HEK293 (cell line): ENCODE data around the gene GPATCH2.

Experiments used
- CTCF ChIA-PET: fragments of 350-600 bp; formaldehyde crosslinking; extraction: SDS; loops from one replicate; lab custom pipeline; 2021; ENCODE audit warnings: antibody characterized with exemption; lab: Yijun Ruan, JAX
- POLR2A ChIA-PET: fragments of 300-600 bp; formaldehyde crosslinking; extraction: SDS; loops from one replicate; lab custom pipeline; 2020; ENCODE audit warnings: antibody characterized with exemption, inconsistent platforms; lab: Yijun Ruan, JAX
- H3K27ac ChIP-seq: fragments of 200-500 bp; sonication (Bioruptor generic); 2 replicates; pipeline ENCODE4 v1.5.1; 2014; ENCODE audit warnings: low read depth, low read length, control low read depth, inconsistent platforms; ENCODE audit errors: extremely low read depth
- H3K36me3 ChIP-seq, 2 experiments: fragments of 200-500 bp in 1 of 2; sonication (Bioruptor generic) in 1 of 2; 1 replicate in 1 of 2; 2 replicates in 1 of 2; pipeline ENCODE4 v1.5.1; 2014 to 2017; ENCODE audit warnings: inconsistent platforms in 2 of 2, low read length in 2 of 2; ENCODE audit not compliant: control insufficient read depth in 2 of 2, insufficient read depth in 1 of 2
- H3K4me1 ChIP-seq: fragments of 200-500 bp; sonication (Bioruptor generic); 2 replicates; pipeline ENCODE4 v1.5.1; 2014; ENCODE audit warnings: mild to moderate bottlenecking, low read length, inconsistent platforms; ENCODE audit not compliant: control insufficient read depth, insufficient read depth
- H3K4me3 ChIP-seq: 2 replicates; pipeline ENCODE4 v1.5.1; 2011; ENCODE audit warnings: low read depth, mild to moderate bottlenecking, control low read depth, low read length, moderate library complexity
- H3K9me3 ChIP-seq: fragments of 200-500 bp; sonication (Bioruptor generic); 2 replicates; pipeline ENCODE4 v1.5.1; 2014; ENCODE audit warnings: low read depth, low read length, inconsistent platforms; ENCODE audit not compliant: control insufficient read depth, insufficient read depth
- BCL11B ChIP-seq: fragments of 450-650 bp; formaldehyde crosslinking; IDR thresholded peaks from 2 replicates; pipeline ENCODE4 v1.5.1; 2016; ENCODE audit warnings: low read depth, missing biosample characterization, missing genetic modification characterization
- EGR2 ChIP-seq: fragments of 450-650 bp; formaldehyde crosslinking; IDR thresholded peaks from 2 replicates; pipeline ENCODE4 v1.5.1; 2016; ENCODE audit warnings: low read depth, missing biosample characterization, missing genetic modification characterization
- KLF8 ChIP-seq: fragments of 450-650 bp; formaldehyde crosslinking; IDR thresholded peaks from 2 replicates; pipeline ENCODE4 v1.5.1; 2016; ENCODE audit warnings: missing biosample characterization, missing genetic modification characterization
- MZF1 ChIP-seq: fragments of 450-650 bp; formaldehyde crosslinking; IDR thresholded peaks from 2 replicates; pipeline ENCODE4 v1.5.1; 2017; ENCODE audit warnings: missing biosample characterization, missing genetic modification characterization, borderline replicate concordance
- PATZ1 ChIP-seq: fragments of 450-650 bp; formaldehyde crosslinking; IDR thresholded peaks from 2 replicates; pipeline ENCODE4 v1.5.1; 2016; ENCODE audit warnings: missing biosample characterization, missing genetic modification characterization
- PRDM2 ChIP-seq: fragments of 450-650 bp; formaldehyde crosslinking; IDR thresholded peaks from 2 replicates; pipeline ENCODE4 v1.5.1; 2016; ENCODE audit warnings: missing biosample characterization, missing genetic modification characterization, borderline replicate concordance
- TRIM28 ChIP-seq: IDR thresholded peaks from 2 replicates; pipeline ENCODE4 v1.6.1; 2011; ENCODE audit warnings: low read length, control low read depth, borderline replicate concordance
- ZBTB44 ChIP-seq: fragments of 450-650 bp; IDR thresholded peaks from 2 replicates; pipeline ENCODE4 v1.5.1; 2018; ENCODE audit warnings: missing biosample characterization, mild to moderate bottlenecking, missing genetic modification characterization
- ZBTB48 ChIP-seq: fragments of 450-650 bp; formaldehyde crosslinking; IDR thresholded peaks from 2 replicates; pipeline ENCODE4 v1.5.1; 2016; ENCODE audit warnings: missing biosample characterization, missing genetic modification characterization
- ZFHX2 ChIP-seq: fragments of 450-650 bp; formaldehyde crosslinking; conservative IDR thresholded peaks from 2 replicates; pipeline ENCODE4 v1.5.1; 2016; ENCODE audit warnings: missing biosample characterization, missing genetic modification characterization
- ZIC2 ChIP-seq: fragments of 450-650 bp; formaldehyde crosslinking; IDR thresholded peaks from 2 replicates; pipeline ENCODE4 v1.5.1; 2016; ENCODE audit warnings: missing biosample characterization, missing genetic modification characterization
- ZNF10 ChIP-seq: fragments of 450-650 bp; formaldehyde crosslinking; IDR thresholded peaks from 2 replicates; pipeline ENCODE4 v1.5.1; 2017; ENCODE audit warnings: missing biosample characterization, missing genetic modification characterization
- ZNF169 ChIP-seq: fragments of 450-650 bp; formaldehyde crosslinking; IDR thresholded peaks from 2 replicates; pipeline ENCODE4 v1.5.1; 2016; ENCODE audit warnings: missing biosample characterization, missing genetic modification characterization
- ZNF18 ChIP-seq: fragments of 450-650 bp; formaldehyde crosslinking; IDR thresholded peaks from 2 replicates; pipeline ENCODE4 v1.5.1; 2016; ENCODE audit warnings: missing biosample characterization, missing genetic modification characterization
- ZNF292 ChIP-seq: fragments of 450-650 bp; formaldehyde crosslinking; IDR thresholded peaks from 2 replicates; pipeline ENCODE4 v1.5.1; 2016; ENCODE audit warnings: low read depth, missing biosample characterization, missing genetic modification characterization, borderline replicate concordance
- ZNF366 ChIP-seq: fragments of 450-650 bp; formaldehyde crosslinking; conservative IDR thresholded peaks from 2 replicates; pipeline ENCODE4 v1.5.1; 2016; ENCODE audit warnings: missing biosample characterization, missing genetic modification characterization
- ZNF391 ChIP-seq: fragments of 450-650 bp; formaldehyde crosslinking; IDR thresholded peaks from 2 replicates; pipeline ENCODE4 v1.5.1; 2016; ENCODE audit warnings: low read depth, missing biosample characterization, missing genetic modification characterization, borderline replicate concordance
- ZNF404 ChIP-seq: fragments of 450-650 bp; formaldehyde crosslinking; IDR thresholded peaks from 2 replicates; pipeline ENCODE4 v1.5.1; 2017; ENCODE audit warnings: missing biosample characterization, missing genetic modification characterization
- ZNF416 ChIP-seq: fragments of 450-650 bp; formaldehyde crosslinking; IDR thresholded peaks from 2 replicates; pipeline ENCODE4 v1.5.1; 2016; ENCODE audit warnings: missing biosample characterization, missing genetic modification characterization
- ZNF514 ChIP-seq: fragments of 450-650 bp; formaldehyde crosslinking; IDR thresholded peaks from 2 replicates; pipeline ENCODE4 v1.5.1; 2016; ENCODE audit warnings: missing biosample characterization, missing genetic modification characterization
- ZNF624 ChIP-seq: fragments of 450-650 bp; formaldehyde crosslinking; IDR thresholded peaks from 2 replicates; pipeline ENCODE4 v1.5.1; 2017; ENCODE audit warnings: missing biosample characterization, missing genetic modification characterization
- ZNF629 ChIP-seq: fragments of 450-650 bp; formaldehyde crosslinking; IDR thresholded peaks from 2 replicates; pipeline ENCODE4 v1.5.1; 2017; ENCODE audit warnings: missing biosample characterization, missing genetic modification characterization
- ZNF660 ChIP-seq: fragments of 450-650 bp; IDR thresholded peaks from 2 replicates; pipeline ENCODE4 v1.5.1; 2018; ENCODE audit warnings: missing biosample characterization, mild to moderate bottlenecking, missing genetic modification characterization
- ZNF664 ChIP-seq: fragments of 450-650 bp; formaldehyde crosslinking; IDR thresholded peaks from 2 replicates; pipeline ENCODE4 v1.5.1; 2016; ENCODE audit warnings: missing biosample characterization, missing genetic modification characterization
- ZNF707 ChIP-seq: fragments of 450-650 bp; formaldehyde crosslinking; IDR thresholded peaks from 2 replicates; pipeline ENCODE4 v1.5.1; 2016; ENCODE audit warnings: missing biosample characterization, missing genetic modification characterization
- ZSCAN23 ChIP-seq: fragments of 450-650 bp; formaldehyde crosslinking; IDR thresholded peaks from 2 replicates; pipeline ENCODE4 v1.5.1; 2016; ENCODE audit warnings: missing biosample characterization, missing genetic modification characterization

Gene GPATCH2

GRCh38 chr1:217562229-217562878, 68.5 kb downstream of the GPATCH2 start:
- Histone ChIP-seq H3K9me3 (no peaks in the 10 kb centered on the region), H3K27ac (no peak overlapping the region), H3K4me3 (no peak overlapping the region), H3K36me3 (peaks cover 0 to 4% of the 10 kb centered on the region in 2 experiments; a peak in 1 of 3 replicates), H3K4me1 (no peaks in the 10 kb centered on the region)
- ChIA-PET CTCF (no interaction called here), POLR2A (no interaction called here)
- TF ChIP-seq KLF8 (tag by site-specific recombination) (no peak), ZNF10 (tag by site-specific recombination) (no peak), ZFHX2 (tag by site-specific recombination) (no peak), ZIC2 (no peak), ZNF366 (tag by site-specific recombination) (no peak), BCL11B (no peak), ZNF660 (tag by site-specific recombination) (no peak), PRDM2 (no peak), PATZ1 (no peak), TRIM28 (no peak), ZNF416 (tag by site-specific recombination) (no peak)

GRCh38 chr1:217561446-217561845, 69.4 kb downstream of the GPATCH2 start:
- no peak overlapping the region for H3K4me3 ChIP-seq
- CTCF ChIA-PET, result no interaction called here

More at GRCh38 chr1:217561446-217561845, 69.4 kb downstream of the GPATCH2 start:
- TF ChIP-seq ZNF18 (tag by site-specific recombination) (no peak), MZF1 (tag by site-specific recombination) (no peak), ZNF514 (tag by site-specific recombination) (no peak), ZNF292 (no peak), ZNF707 (tag by site-specific recombination) (no peak), ZBTB48 (tag by site-specific recombination) (no peak), ZSCAN23 (no peak), EGR2 (tag by site-specific recombination) (no peak), ZNF169 (no peak), ZNF664 (no peak), ZNF624 (no peak), ZNF404 (no peak), ZNF629 (tag by site-specific recombination) (no peak), ZBTB44 (tag by site-specific recombination) (no peak), ZNF391 (tag by site-specific recombination) (no peak)
- no peak overlapping the region for H3K27ac ChIP-seq
- POLR2A ChIA-PET, result no interaction called here
- no peaks in the 10 kb centered on the region for H3K9me3 ChIP-seq
- H3K4me1 ChIP-seq, result no peaks in the 10 kb centered on the region
- H3K36me3 ChIP-seq, result peaks cover 0 to 4% of the 10 kb centered on the region in 2 experiments; a peak in 1 of 3 replicates
